GM19328 (cell line): ENCODE measurements around the gene SOD2.
"Not testable (repeated sequence)": the region's sequence is repeated elsewhere in the genome, so short reads cannot be mapped to it uniquely, and the experiment has no call there.

Source experiments
- ATAC-seq: cut with Tn5 transposase; IDR thresholded peaks from one replicate; pipeline ENCODE4 v1.9.1; 2021; ENCODE audit warnings: mild to moderate bottlenecking, moderate library complexity; ENCODE audit not compliant: unreplicated experiment

SOD2 gene

GRCh38 chr6:159693128-159693893 lies at the start of gene SOD2:
SOD2 (minus strand) TSS chr6:159693241; CDS start chr6:159693167, 74 bp downstream.
- ATAC-seq, result peak; percentile 83

GRCh38 chr6:159742165-159742564 lies 49.1 kb upstream of the SOD2 start:
- no peak for ATAC-seq

- ATAC-seq, result no peak
Measured at GRCh38 chr6:159739341-159739740, 46.3 kb upstream of the SOD2 start.

GRCh38 chr6:159736908-159737307 lies 43.9 kb upstream of the SOD2 start:
- ATAC-seq, result no peak

GRCh38 chr6:159733395-159733794 lies 40.4 kb upstream of the SOD2 start:
- ATAC-seq, result not testable (repeated sequence)

GRCh38 chr6:159732550-159732949 lies 39.5 kb upstream of the SOD2 start:
- ATAC-seq, result not testable (repeated sequence)

- ATAC-seq, result no peak
Measured at GRCh38 chr6:159730332-159730676, 37.3 kb upstream of the SOD2 start.

GRCh38 chr6:159729598-159730331 lies 36.7 kb upstream of the SOD2 start:
- ATAC-seq, result no peak

- ATAC-seq, result no peak
Measured at GRCh38 chr6:159728531-159728964, 35.5 kb upstream of the SOD2 start.

GRCh38 chr6:159727717-159728445 lies 34.8 kb upstream of the SOD2 start:
- ATAC-seq, result peak; percentile 35

- ATAC-seq, result peak; percentile 64
Measured at GRCh38 chr6:159726918-159727716, 34.1 kb upstream of the SOD2 start, which contains the start of gene WTAP. WTAP (plus strand) TSS chr6:159727506; CDS start chr6:159736266, 8,760 bp downstream.

- ATAC-seq, result peak; percentile 23
Measured at GRCh38 chr6:159726255-159726917, 33.3 kb upstream of the SOD2 start.

GRCh38 chr6:159725208-159725607 lies 32.2 kb upstream of the SOD2 start:
- ATAC-seq, result not testable (repeated sequence)

GRCh38 chr6:159724778-159725177 lies 31.7 kb upstream of the SOD2 start:
- ATAC-seq, result no peak

- no peak for ATAC-seq
Measured at GRCh38 chr6:159723259-159723658, 30.2 kb upstream of the SOD2 start.

- no peak for ATAC-seq
Measured at GRCh38 chr6:159722655-159723054, 29.6 kb upstream of the SOD2 start.

GRCh38 chr6:159721981-159722380 lies 28.9 kb upstream of the SOD2 start:
- ATAC-seq, result not testable (repeated sequence)

GRCh38 chr6:159720708-159721107 lies 27.7 kb upstream of the SOD2 start:
- no peak for ATAC-seq

GRCh38 chr6:159719287-159719686 lies 26.2 kb upstream of the SOD2 start:
- ATAC-seq, result no peak

- no peak for ATAC-seq
Measured at GRCh38 chr6:159718634-159719033, 25.6 kb upstream of the SOD2 start.
